PFSK-1 (cell line): ENCODE results near the gene ZNF668.

Source experiments
- FOXP2 ChIP-seq: optimal IDR thresholded peaks from 2 replicates; pipeline ENCODE3; 2011; ENCODE audit warnings: borderline replicate concordance, control low read depth, inconsistent platforms; ENCODE audit not compliant: insufficient read depth; ENCODE audit errors: extremely low read length, extremely low read depth
- POLR2AphosphoS5 ChIP-seq: IDR thresholded peaks from 2 replicates; pipeline ENCODE4 v1.6.1; 2012; ENCODE audit warnings: low read depth, mild to moderate bottlenecking, control low read depth, low read length, moderate library complexity
- SIN3A ChIP-seq: IDR thresholded peaks from 2 replicates; pipeline ENCODE4 v1.6.1; 2012; ENCODE audit warnings: mild to moderate bottlenecking, low read length, moderate library complexity, borderline replicate concordance; ENCODE audit not compliant: insufficient read depth
- TAF1 ChIP-seq: IDR thresholded peaks from 2 replicates; pipeline ENCODE4 v1.6.1; 2012; ENCODE audit warnings: low read length, control low read depth, borderline replicate concordance; ENCODE audit not compliant: insufficient read depth
- TF ChIP-seq, protein P1 (sequence below), 2 experiments: IDR thresholded peaks; 2 replicates each; pipeline versions ENCODE4 v1.6.1 to v1.8.0; 2011 to 2012; ENCODE audit warnings: low read depth in 2 of 2, low read length in 2 of 2, control low read depth in 1 of 2, inconsistent platforms in 1 of 2, mild to moderate bottlenecking in 1 of 2, moderate library complexity in 1 of 2; ENCODE audit not compliant: insufficient read depth in 1 of 2

The ZNF668 gene

DNA sequence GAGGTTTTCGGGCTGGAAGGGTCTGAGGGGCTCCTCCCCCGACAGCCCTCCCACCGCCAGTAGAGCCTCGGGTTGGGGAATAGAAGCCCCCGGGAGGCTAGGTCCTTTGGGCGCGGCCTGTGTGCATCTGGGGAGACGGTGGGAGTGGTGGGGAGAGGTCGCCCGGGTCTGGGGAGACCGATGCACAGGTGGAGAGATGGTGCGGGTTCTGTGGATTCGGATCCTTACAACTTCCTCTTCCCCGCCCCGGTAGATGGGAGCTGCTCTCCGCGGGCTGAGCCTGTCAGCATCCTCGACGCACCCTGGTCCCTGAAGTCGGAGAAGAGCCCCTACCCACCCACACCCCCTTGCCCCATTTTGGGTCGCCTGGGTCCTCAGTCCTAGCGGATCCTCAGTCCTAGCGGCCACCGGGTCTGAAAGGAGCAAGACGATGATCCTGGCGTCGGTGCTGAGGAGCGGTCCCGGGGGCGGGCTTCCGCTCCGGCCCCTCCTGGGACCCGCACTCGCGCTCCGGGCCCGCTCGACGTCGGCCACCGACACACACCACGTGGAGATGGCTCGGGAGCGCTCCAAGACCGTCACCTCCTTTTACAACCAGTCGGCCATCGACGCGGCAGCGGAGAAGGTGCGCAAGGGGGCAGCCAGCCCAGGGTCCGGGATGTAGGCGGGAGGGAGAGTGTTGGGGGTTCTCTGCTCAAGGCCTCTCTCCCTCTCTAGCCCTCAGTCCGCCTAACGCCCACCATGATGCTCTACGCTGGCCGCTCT, 34.9 kb upstream of the ZNF668 start:
- TF ChIP-seq SIN3A, result no peak
- no peak for TF ChIP-seq FOXP2
- TF ChIP-seq POLR2AphosphoS5, result no peak

DNA sequence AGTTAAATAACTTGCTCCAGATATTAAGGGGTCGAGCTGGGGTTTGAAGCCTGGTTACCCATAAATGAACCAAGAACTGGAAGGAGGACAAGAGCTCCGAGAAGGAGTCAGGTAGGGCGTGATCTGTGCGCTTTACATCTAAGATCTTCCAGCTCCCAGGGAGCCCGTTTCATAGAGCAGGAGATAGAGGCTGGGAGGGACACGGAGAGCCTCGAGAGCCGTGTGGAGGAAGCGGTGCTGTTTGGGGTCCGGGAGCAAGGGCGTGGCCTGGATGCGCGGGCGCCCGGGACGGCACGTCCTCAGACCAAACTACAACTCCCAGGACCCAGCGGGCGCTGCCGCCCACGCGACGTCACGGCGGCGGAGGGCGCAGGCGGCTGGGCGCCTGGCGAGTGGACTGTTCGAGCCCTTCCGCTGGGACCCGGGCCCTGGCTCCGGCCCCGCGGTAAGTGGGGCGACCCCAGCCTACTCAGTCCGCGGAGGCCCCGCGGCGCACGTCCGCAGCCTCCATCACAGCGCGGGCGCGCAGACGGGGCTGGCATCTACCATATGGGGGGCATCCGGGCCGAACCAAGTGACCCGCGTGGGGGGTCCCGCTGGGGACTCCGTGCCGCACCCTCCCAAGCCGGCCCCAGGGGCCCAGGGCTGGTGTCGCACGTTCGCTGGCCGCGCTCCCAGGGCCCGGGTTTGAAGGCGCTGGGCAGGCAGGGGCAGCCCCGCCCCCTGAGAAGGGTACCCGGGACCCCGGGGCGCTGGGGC, 34.2 kb upstream of the ZNF668 start, which contains the start of gene BCKDK:
BCKDK (plus strand) TSS at position 352 of the 759 bp plus-strand sequence. CDS start 838 bp downstream, outside the sequence.
- TF ChIP-seq POLR2AphosphoS5, result 0 out of 2 replicates have a peak, but pooled peaks have one; percentile 69
- 0 out of 2 replicates have a peak, but pooled peaks have one; percentile 2 for TF ChIP-seq SIN3A
- no peak for TF ChIP-seq TAF1
- TF ChIP-seq, protein P1, sequence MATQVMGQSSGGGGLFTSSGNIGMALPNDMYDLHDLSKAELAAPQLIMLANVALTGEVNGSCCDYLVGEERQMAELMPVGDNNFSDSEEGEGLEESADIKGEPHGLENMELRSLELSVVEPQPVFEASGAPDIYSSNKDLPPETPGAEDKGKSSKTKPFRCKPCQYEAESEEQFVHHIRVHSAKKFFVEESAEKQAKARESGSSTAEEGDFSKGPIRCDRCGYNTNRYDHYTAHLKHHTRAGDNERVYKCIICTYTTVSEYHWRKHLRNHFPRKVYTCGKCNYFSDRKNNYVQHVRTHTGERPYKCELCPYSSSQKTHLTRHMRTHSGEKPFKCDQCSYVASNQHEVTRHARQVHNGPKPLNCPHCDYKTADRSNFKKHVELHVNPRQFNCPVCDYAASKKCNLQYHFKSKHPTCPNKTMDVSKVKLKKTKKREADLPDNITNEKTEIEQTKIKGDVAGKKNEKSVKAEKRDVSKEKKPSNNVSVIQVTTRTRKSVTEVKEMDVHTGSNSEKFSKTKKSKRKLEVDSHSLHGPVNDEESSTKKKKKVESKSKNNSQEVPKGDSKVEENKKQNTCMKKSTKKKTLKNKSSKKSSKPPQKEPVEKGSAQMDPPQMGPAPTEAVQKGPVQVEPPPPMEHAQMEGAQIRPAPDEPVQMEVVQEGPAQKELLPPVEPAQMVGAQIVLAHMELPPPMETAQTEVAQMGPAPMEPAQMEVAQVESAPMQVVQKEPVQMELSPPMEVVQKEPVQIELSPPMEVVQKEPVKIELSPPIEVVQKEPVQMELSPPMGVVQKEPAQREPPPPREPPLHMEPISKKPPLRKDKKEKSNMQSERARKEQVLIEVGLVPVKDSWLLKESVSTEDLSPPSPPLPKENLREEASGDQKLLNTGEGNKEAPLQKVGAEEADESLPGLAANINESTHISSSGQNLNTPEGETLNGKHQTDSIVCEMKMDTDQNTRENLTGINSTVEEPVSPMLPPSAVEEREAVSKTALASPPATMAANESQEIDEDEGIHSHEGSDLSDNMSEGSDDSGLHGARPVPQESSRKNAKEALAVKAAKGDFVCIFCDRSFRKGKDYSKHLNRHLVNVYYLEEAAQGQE (IDR thresholded peaks at IDR 0.05; ENCODE audit: insufficient read depth in 1 of 2, low read depth in 2 of 2, low read length in 2 of 2), result no peak
- TF ChIP-seq FOXP2, result peak; percentile 71

DNA sequence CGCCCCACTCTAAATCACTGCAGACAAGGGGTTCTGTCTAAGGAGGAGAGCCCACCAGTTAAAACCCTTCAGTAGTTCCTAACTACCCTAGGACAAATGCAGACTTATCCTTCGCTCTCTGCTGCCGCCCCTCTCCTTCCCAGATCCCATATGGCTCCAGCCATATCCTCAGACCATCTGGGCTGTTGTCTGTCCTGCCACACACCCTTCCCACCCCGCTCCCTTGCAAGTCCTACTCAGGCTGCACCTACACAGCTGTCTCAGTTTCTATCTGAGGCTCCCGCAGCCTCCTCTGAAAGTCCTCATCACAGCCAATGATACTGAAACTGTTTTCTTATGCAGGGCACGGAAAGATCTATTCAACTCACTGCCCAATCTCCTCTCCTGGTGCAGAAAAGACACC, 33.4 kb upstream of the ZNF668 start:
- no peak for TF ChIP-seq SIN3A

DNA sequence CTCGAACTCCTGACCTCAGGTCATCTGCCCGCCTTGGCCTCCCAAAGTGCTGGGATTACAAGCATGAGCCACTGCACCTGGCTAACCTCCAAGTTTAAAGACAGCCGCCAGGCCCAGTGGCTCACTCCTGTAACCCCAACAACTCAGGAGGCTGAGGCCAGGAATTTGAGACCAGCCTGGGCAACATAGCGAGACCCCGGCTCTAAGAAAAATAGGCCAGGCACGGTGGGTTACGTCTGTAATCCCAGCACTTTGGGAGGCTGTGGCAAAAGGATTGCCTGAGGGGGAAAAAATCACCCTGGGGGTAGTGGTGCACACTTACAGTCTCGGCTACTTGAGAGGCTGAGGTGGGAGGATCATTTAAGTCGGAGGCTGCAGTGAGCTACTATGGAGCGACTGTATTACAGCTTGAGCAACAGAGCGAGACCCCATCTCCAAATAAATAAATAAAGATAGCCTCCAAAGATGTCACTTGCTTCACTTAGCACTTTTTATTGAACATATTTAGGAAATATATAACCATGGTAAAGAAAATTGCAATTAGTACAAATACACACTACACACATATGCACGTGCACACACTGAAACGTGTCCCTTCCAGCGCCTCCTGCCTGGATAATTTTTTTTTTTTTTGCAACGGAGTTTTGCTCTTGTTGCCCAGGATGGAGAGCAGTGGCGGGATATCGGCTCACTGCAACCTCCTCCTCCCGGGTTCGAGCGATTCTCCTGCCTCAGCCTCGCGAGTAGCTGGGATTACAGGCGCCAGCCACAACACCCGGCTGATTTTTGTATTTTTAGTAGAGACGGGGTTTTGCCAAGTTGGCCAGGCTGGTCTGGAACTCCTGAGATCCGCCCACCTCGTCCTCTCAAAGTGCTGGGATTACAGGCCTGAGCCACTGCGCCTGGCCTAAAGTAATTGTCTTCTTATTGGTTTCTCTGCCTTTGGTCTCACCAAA, 32.7 kb upstream of the ZNF668 start:
- no peak for TF ChIP-seq POLR2AphosphoS5
- TF ChIP-seq TAF1, result no peak
- no peak for TF ChIP-seq FOXP2
- TF ChIP-seq, protein P1 (IDR thresholded peaks at IDR 0.05; ENCODE audit: insufficient read depth in 1 of 2, low read depth in 2 of 2, low read length in 2 of 2), result no peak
- TF ChIP-seq SIN3A, result no peak

DNA sequence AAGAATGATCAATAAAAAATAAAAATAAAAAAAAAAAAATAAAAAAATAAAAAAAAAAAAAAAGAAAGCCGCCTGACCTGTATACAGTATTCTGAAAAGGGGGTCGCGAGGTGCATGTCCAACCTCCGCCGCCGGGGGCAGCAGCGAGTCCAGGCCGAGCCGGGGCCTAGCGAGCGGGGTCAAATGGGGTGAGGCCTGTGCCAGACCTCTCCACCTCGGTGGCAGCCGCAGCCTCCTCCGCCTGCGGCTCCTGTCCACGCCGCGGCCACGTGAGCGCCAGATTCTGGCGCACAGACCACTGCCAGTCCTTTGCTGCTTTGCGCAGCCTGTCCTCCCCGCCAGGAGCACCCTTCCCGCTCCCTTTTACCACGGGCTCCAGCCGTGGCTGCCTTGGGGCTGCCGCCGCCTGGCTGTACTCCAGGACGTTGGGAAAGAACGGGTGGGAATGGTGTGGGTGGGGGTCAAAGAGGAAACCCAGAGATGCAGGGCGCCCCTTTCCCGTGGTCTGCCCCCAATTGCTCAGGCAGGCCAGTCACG, 31.7 kb upstream of the ZNF668 start:
- TF ChIP-seq SIN3A (no peak), POLR2AphosphoS5 (no peak), TAF1 (no peak), FOXP2 (peak; percentile 65)
- TF ChIP-seq, protein P1 (IDR thresholded peaks at IDR 0.05; ENCODE audit: insufficient read depth in 1 of 2, low read depth in 2 of 2, low read length in 2 of 2), result no peak
